HuH-7.5 (cell line): ENCODE data around the gene CBFB.
A peak's percentile ranks its signal among the peaks of the same experiment; 100 is the strongest.
"Not testable (repeated sequence)": the region's sequence is repeated elsewhere in the genome, so short reads cannot be mapped to it uniquely, and the experiment has no call there.

Experiments used
- DNase-seq: peaks from one replicate; pipeline ENCODE4 v3.0.0; 2011; ENCODE audit warnings: low spot score

The CBFB gene

DNA sequence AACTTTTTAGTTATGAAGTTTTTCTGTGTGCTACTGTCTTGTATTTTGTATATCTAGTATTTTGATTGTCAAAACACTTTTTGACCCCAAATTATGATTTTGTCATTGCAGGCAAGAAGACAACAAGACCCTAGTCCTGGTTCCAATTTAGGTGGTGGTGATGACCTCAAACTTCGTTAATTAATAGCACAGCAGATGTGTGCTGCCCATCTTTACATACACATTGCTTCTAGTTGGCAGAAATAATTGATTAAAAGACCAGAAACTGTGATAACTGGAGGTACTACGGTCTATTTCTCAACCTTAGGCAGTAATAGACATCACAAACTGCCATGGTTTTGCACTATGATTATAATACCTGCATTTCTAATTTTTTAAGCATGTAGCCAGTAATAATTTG is 69.7 kb downstream of the CBFB start:
- DNase-seq, result no peak

DNA sequence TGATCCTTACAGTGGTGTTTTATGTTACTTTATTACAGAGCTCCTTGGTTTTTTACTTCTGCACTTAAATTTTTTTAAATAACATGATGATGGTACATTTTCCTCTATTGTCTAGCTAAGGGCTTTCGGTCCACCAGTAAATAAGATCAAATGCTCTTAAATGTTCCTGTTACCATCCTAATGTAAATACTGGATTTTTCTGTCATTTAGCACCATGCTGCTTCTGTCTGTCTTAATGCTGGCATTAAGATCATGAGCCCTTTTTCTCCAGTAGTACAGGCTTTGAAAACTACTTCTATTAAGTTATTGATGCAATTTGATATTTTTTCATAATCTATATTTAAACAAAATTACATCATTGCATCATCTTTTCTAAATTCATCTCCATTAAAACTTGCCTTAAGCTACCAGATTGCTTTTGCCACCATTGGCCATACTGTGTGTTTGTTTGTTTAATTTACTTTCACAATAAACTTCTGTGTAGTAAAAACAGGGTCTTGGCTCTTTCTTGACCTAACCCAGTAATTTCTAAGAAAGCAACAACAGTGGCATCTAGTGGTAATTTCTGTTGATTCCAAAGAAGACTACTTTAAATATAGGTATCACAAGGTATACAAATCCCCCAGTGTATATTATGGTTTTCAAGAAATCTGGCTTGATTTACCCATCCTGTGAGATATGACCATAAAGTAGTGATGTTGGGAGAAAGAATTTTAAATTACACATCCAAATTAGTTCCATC is 71.8 kb downstream of the CBFB start:
- DNase-seq, result no peak

DNA sequence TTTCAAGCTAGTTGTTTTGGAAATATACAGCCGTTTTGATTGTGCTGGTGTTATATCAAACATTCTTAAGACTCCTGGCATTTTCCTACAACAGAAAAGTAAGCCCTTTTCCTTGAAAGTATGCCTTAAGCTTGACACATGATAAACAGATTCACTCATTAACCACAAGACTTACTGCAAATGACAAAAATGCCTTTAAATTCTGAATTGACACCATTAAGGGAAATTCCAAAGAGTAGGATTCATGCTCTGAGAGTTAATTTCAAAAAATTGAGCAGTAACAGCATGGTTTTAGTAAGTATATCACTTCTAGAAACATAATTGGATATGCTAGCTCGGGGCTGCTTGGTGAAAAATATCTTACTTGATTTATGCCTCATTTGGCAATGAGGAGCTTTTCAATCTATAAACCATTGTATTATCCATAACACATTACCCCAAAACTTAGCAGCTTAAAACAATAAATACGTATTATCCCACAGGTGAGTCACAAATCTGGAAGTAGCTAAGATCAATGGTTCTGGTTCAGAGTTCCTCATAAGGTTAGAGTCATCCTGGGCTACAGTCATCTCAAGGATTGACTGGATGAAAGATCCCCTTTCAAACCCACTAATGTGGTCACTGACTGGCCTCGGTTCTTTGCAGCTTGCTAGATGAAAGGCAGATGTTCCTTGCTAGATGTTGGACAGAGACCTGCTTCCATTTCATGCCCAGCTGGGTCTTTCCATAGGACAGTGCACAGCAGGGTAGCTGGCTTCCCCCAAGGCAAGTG is 72.5 kb downstream of the CBFB start:
- DNase-seq, result no peak

DNA sequence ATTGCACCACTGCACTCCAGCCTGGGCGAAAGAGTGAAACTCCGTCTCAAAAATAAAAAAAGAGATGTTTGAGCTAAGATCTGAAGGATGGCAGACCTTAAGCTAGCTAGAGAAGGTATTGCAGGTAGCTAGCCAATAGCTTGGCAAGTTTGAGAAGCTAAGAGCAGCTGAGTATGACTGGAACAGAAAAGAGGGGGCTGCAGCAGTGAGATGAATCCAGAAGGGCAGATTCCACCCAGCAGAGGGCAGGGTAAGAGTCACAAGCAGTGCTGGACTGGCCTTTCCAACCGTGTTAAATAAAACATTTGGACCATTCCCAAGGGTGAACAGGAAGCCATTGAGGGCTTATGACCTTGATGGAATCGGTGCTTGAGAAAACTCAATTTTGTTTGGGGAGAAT is 75.1 kb downstream of the CBFB start:
- no peak for DNase-seq

DNA sequence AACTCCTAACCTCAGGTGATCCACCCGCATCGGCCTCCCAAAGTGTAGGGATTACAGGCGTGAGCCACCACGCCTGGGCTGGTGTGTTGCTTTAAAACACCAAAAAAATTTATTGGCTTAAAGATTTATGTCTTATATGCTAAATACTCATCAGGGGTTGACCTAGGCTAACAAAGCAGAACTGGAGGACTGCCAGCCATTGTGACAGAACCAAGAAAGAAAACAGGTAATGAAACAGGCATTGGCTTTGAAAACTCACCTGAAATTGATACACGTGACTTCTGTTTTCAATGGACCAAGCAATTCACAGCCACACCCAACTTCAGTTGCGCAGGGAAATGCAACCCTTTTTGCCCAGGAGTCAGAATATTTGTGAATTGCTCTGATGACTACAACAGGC is 75.9 kb downstream of the CBFB start:
- no peak for DNase-seq

DNA sequence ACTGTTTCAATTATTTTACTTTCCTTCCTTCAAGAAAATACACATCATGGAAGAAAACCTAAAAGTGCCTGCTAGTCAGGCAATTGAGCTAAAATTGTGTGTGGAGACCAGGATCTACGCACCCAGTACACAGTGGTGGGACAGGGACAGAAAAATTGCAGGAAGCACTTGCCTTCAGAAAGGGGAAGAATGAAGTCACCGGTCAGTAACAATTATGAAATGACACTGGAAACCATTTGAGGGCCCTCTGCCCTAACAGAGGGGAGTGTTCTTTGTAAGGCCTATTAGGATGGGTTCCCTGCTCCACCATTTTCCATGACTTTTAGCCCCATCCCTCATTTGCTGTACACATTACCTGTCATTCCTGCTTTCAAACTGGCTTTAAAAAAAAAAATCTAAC is 76.3 kb downstream of the CBFB start:
- DNase-seq, result no peak

DNA sequence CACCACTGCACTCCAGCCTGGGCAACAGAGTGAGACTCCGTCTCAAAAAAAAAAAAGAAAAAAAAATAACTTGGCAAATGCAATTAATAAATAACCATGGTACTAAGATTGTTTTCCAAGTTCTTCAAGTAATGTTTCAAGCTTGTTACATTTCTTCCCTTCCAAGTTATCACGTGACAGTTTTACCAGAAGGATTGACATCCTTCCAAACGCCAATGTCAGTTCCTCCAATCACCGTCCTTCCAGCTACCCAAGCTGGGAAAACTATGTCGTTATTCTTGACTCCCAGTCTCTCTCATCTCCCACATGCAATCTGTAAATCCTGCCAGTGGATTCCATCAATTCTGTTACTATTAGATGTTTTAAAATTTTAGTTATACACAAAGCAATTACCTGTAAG is 76.9 kb downstream of the CBFB start:
- DNase-seq, result no peak

DNA sequence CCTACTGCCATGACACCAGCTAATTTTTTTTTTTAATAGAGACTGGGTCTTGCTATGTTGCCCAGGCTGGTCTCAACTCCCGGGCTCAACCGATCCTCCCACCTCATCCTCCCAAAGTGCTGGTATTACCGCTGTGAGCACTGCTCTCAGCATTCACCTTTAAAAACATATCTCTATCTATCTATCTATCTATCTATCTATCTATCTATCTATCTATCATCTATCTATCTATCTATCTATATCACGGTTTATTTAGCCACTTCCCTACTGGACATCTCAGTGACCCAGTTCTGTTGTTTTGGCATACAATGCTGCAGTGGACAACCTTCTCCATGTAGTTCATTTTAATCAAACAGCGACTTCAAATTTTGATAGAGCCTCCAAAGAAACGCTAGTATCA is 79.5 kb downstream of the CBFB start:
- DNase-seq, result no peak

DNA sequence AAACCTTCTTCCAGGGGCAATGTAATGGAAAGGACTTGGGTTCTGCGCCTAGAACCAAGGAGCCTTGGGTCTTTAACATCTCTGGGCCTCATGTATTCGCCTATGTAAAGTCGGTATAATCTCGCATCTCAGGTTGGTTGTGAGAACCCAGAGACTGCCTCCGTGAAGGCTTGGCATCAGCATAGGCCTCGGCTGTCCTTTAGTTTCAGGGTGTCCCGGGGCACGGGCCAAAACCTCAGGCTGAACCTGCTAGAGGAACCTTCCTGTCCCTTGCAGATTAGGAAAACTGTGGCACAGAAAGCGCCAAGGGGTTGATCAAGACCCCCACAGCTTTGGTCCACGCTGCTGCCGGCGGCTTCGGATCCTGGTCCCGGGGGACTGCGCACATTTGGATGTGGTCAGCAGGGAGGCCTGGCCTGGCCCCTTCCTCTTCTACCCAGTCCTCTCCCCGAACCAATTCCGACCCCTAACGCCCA is 80.0 kb downstream of the CBFB start:
- no peak for DNase-seq

DNA sequence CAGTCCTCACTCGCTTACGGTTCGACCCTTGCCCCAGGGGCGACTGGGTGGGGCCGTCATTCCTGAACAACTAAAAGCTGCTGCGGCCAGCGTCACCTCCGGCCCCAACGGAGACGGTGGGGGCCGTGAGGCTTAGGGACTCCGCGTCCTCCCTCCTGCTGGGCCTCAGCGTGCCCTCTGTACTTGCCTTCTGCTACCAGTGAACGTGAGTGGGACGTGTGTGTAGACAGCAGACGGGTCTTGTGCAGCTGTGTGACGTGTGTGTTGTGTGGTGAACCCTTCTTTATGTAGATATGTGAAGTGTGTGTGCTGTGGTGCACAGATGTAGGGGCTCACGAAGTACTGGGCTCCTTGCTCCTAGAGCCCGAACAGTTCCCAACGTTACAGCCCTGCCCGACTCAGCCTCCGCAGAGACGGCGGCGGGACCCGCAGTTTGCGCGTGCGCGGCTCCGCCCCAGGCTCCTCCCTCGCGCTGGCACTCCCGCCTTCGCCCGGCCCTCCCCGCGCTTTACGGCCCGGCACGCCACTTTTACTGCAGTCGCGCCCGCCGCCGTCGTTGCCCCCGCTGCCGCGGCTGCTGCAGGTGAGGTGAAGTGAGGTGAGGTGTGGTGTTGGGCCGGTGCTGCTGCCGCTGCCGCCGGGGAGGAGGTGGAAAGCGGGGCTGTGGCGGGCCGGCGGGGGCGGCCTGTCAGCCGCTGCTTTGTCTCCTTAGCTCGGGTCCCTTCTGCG is 80.6 kb downstream of the CBFB start, which contains the start of gene PHAF1:
PHAF1 (plus strand) TSS at position 535 of the 729 bp plus-strand sequence. CDS start 235 bp downstream, outside the sequence.
- DNase-seq, result peak; percentile 87

DNA sequence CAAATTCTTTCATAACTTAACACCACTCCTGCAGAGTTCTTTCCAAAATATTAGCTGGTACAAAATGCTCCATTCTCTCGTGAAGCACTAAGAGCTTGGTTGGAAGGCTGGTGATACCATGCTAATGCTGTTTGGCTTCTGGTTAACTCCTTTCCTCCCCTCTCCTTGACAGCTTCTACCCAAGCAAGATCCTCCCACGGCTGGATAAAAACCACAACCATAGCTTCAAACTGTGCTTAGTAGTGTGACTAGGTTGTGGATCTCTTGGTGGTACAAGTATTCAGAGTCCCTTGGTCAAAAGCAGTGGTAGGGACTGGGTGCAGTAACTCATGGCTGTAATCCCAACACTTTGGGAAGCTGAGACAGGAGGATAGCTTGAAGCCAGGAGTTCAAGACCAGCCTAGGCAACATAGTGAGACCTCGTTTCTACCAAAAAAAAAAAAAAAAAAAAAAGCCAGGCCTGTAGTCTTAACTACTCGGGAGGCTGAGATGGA is 83.0 kb downstream of the CBFB start:
- DNase-seq, result no peak

DNA sequence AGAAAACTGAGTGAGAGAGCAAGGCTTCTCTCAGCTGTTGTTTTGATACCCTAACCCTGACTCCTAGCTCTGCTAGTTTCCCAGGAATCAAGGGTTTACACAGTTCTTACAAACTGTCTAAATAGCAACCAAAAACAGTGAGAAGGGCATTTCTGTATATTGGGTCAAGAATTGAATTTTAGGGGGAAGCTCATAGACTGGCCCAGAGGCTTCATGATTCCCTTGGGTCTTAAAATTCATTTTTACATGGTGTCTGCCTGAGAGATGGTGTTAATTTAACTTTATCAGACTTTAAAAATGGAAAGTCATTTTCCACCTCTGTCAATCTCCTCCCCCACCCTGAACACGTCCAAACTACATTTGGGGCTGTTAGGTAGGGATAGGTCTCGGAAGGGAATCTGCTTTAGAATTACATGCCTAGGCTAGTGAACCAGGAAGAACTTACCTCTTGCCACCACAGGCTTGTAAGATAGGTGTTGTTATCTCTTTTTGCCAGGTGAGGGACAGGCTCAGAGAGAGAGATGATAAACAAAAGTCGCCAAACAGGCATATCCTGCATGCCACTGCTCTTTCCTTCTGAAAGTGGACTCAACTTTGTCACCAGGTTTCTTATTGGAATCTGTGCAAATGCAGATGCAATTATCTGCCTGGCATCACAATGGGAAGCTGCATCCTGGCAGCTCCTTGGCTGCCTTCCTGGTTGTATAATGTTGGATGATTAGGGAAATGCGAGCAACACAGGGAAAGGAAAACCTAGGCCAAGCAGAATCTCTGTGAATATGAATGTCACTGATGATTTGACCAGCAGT is 83.8 kb downstream of the CBFB start:
- no peak for DNase-seq

DNA sequence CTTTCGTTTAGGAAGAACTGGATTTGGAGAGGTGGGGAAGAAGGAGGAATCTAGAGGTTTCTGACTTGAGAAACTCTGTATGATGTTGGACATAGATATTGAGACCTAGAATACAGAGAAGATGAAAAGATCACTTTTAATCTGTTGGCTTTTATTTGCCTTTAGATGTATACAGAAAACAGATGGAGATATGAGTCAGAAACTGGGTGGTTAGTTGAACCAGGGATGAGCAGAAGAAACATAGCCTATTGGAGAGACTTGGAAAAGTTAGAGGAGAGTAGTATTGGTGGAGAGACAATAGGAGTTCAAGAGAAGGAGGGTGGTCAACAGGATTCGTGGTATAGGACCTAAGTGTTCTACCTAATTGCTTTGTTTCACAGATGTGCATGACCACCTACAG is 85.8 kb downstream of the CBFB start:
- DNase-seq, result no peak

DNA sequence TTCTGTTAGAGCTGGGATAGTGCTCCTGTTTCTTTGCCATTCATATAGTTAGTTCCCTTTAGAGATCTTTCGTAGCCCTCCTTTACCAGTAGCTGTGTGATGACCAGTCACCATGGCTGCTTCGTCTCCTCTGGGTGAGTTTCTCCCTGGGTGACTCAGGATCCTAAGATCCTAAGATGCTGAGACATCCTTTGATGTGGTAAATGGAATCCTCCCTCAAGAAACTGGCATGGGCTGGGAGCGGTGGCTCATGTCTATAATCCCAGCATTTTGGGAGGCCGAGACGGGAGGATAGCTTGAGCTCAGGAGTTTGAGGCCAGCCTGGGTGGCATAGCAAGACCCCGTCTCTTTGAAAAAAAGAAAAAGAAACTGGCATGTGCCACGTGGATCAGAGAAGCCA is 86.7 kb downstream of the CBFB start:
- no peak for DNase-seq

DNA sequence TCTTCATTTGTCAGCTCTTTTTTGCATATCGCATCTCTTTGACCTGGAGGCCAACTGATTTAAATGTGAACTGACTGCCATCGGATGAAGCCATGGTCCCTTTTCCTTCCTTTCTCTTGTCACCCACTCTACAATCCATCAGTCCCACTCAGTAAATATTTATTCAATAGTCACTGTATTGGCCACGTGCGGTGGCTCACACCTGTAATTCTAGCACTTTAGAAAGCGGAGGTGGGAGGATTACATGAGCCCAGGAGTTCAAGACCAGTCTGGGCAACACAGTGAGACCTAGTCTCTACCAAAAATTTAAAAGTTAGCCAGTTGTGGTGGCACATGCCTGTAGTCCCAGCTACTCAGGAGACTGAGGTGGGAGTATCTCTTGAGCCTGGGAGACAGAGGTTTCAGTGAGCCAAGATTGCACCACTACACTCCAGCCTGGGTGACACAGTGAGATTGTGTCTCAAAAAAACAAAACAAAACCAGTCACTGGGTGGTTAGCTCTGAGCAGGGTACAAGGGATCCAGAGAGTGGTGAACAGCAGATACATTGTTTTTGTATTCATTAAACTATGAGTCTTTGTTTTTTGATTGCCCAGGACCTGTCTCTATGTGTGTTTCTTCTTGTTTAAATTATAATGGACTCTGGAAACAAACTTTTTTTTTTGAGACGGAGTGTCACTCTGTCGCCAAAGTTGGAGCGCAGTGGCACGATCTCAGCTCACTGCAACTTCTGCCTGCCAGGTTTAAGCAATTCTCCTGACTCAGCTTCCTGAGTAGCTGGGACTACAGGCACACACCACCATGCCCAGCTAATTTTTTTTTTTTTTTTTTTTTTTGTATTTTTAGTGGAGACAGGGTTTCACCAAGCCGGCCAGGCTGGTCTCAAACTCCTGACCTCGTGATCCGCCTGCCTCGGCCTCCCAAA is 87.7 kb downstream of the CBFB start:
- no peak for DNase-seq

DNA sequence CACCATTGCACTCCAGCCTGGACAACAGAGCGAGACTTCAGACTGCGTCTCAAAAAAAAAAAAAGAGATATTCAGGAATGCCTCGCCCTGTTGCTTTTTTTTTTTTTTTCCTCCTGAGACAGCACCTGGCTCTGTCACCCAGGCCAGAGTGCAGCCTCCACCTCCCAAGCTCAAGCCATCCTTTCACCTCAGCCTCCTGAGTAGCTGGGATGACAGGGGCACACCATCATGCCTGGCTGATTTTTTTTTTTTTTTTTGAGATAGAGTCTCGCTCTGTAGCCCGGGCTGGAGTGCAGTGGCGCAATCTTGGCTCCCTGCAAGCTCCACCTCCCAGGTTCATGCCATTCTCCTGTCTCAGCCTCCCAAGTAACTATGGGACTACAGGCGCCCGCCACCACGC is 88.8 kb downstream of the CBFB start:
- no peak for DNase-seq

DNA sequence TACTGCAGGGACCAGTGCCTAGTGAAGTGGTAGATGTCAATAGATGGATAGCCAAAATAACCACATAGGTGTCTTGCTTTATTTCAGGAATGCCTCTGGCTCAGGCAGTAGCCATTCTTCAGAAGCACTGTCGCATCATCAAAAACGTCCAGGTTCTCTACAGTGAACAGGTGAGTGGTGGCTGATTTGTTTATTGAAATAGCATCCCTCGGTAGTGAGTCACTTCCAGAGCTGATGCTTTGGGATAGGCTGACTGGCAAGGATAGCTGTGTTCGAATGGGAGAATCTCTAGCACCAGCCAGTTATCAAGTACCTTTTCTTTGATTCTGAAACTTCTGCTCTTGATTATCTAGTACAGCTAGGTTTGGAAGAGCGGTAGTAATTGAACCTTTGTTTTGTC is 91.1 kb downstream of the CBFB start:
- DNase-seq, result no peak

DNA sequence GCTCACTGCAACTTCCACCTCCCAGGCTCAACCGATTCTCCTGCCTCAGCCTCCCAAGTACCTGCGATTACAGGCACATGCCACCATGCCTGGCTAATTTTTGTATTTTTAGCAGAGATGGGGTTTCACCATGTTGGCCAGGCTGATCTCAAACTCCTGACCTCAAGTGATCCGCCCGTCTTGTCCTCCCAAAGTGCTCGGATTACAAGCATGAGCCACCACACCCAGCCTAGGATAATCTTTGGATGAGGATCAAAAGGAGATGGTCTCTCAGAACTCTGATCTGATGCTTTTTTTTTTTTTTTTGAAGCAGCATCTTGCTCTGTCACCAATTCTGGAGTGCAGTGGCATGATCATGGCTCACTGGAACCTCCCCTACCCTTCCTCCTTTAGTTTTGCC is 93.8 kb downstream of the CBFB start:
- not testable (repeated sequence) for DNase-seq

DNA sequence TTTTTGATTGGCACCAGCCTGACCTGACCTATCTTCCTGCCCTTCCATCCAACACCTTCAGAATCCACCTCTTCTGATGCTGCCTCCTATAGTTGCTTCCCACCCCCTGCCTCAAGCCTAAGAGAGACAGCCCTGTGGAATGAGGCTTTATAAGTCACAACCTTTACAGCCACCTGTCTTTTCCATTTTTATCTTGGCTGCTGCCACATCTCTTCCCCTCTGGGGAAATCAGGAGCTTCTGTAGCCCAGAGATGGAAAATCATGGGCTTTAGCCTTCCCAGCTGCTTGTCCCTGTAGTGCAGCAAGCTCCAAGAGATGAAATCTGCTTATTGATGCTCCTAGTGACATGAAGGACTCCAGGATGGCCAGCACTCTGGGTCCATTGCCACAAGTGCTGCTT is 99.5 kb downstream of the CBFB start:
- no peak for DNase-seq

DNA sequence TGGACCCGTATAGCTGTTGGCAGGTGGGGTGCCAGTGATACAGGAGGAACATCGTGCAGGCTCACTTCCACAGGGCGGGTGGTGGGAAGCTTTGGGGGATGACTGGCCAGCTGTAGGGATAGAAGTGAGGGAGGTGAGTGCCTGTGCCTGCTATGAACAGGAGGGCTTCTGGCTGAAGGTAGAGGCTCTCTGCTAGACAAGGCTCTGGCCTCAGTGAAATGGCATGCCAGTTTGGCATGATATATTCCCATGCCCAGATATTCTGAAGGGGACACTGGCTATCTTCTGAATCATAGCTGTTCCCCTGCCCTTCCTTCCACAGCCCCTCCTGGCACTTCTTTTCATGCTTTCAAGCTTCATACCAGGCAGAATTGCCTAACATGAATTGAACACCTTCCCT is 99.9 kb downstream of the CBFB start:
- no peak for DNase-seq

DNA sequence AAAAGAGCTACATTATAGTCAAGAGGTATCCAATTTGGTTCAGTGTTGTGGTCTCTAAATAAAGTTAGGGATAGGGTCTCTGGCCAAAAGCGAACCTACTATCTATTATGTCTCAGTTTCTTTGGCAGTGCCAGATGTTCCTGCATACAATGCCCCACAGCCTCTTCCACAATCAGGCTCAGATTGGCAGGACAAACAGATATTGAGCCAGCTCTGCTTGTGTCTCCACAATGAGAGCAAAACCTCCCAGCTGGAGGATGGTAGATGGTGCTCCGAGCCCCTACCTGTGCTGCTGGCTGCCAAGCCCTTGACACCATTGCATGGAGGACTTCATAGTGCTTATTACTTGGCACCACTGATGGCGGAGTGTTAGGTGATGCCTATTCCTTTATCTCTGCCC is 100.5 kb downstream of the CBFB start:
- DNase-seq, result no peak
